22Rv1 (cell line): ENCODE data around the gene MCM3.

ENCODE experiments used
- H3K27ac ChIP-seq: fragments of 450-650 bp; 2 replicates; pipeline ENCODE4 v1.5.1; 2017
- CTCF ChIP-seq: fragments of 450-650 bp; IDR thresholded peaks from 2 replicates; pipeline ENCODE4 v1.5.1; 2017; ENCODE audit warnings: mild to moderate bottlenecking
- ZFX ChIP-seq: fragments of 450-650 bp; IDR thresholded peaks from 2 replicates; pipeline ENCODE4 v1.6.1; 2017; ENCODE audit warnings: antibody characterized with exemption, borderline replicate concordance

MCM3 gene

GRCh38 chr6:52217761-52218160 is 66.8 kb downstream of the MCM3 start:
- TF ChIP-seq CTCF, result no peak
- no peak for TF ChIP-seq ZFX
- no peak overlapping the region for H3K27ac ChIP-seq

GRCh38 chr6:52216932-52217575 is 67.5 kb downstream of the MCM3 start:
- no peak overlapping the region for H3K27ac ChIP-seq
- TF ChIP-seq ZFX (no peak), CTCF (no peak)

- H3K27ac ChIP-seq, result no peak overlapping the region
These were observed 68.8 kb downstream of the MCM3 start for GRCh38 chr6:52215787-52216186.

More at GRCh38 chr6:52215787-52216186, 68.8 kb downstream of the MCM3 start:
- TF ChIP-seq CTCF, result no peak
- no peak for TF ChIP-seq ZFX
